HTERT RPE-1 (cell line): Measurements from ENCODE around the gene LRRC61.
"Not testable (repeated sequence)": the region's sequence is repeated elsewhere in the genome, so short reads cannot be mapped to it uniquely, and the experiment has no call there.

Experiments
- in situ Hi-C: fragments of 300-500 bp; cut with MboI; formaldehyde crosslinking; loops from 4 replicates; pipeline ENCODE4 v1.14.3; 2020; ENCODE audit warnings: low sequenced_read_pairs

The LRRC61 gene

GRCh38 chr7:150307129-150307528 lies 16.0 kb upstream of the LRRC61 start:
- in situ Hi-C loops: no loop called here

- in situ Hi-C loops: no loop called here
Observed at GRCh38 chr7:150307904-150308303, 15.3 kb upstream of the LRRC61 start.

- in situ Hi-C loops: no loop called here
Observed at GRCh38 chr7:150308575-150308974, 14.6 kb upstream of the LRRC61 start.

GRCh38 chr7:150311146-150311545 lies 12.0 kb upstream of the LRRC61 start:
- in situ Hi-C loops: no loop called here

- in situ Hi-C loops: no loop called here
Observed at GRCh38 chr7:150311711-150312110, 11.4 kb upstream of the LRRC61 start.

GRCh38 chr7:150312649-150313366 lies 10.3 kb upstream of the LRRC61 start:
- in situ Hi-C loops: not testable (repeated sequence)

- in situ Hi-C loops: no loop called here
Observed at GRCh38 chr7:150313367-150313809, 9.8 kb upstream of the LRRC61 start.

GRCh38 chr7:150313870-150314269 lies 9.3 kb upstream of the LRRC61 start:
- in situ Hi-C loops: no loop called here

GRCh38 chr7:150314639-150315239 lies 8.4 kb upstream of the LRRC61 start:
- in situ Hi-C loops: no loop called here

- in situ Hi-C loops: not testable (repeated sequence)
Observed at GRCh38 chr7:150316987-150317386, 6.2 kb upstream of the LRRC61 start.

- in situ Hi-C loops: no loop called here
Observed at GRCh38 chr7:150317748-150318444, 5.3 kb upstream of the LRRC61 start.

- in situ Hi-C loops: no loop called here
Observed at GRCh38 chr7:150321788-150322113, 1.4 kb upstream of the LRRC61 start.

- in situ Hi-C loops: no loop called here
Observed at GRCh38 chr7:150322114-150322832, 882 bp upstream of the LRRC61 start.

- in situ Hi-C loops: no loop called here
Observed at GRCh38 chr7:150323682-150324372, 672 bp downstream of the LRRC61 start.

- in situ Hi-C loops: no loop called here
Observed at GRCh38 chr7:150324373-150324961, 1.3 kb downstream of the LRRC61 start.

GRCh38 chr7:150325110-150325611 lies 2.0 kb downstream of the LRRC61 start:
- in situ Hi-C loops: no loop called here

GRCh38 chr7:150325901-150326300 lies 2.7 kb downstream of the LRRC61 start:
- in situ Hi-C loops: no loop called here

GRCh38 chr7:150326657-150327268 lies 3.6 kb downstream of the LRRC61 start:
- in situ Hi-C loops: no loop called here

GRCh38 chr7:150327308-150327707 lies 4.2 kb downstream of the LRRC61 start:
- in situ Hi-C loops: no loop called here
